Measurements from ENCODE around the gene TDRD15.

Gene TDRD15

DNA sequence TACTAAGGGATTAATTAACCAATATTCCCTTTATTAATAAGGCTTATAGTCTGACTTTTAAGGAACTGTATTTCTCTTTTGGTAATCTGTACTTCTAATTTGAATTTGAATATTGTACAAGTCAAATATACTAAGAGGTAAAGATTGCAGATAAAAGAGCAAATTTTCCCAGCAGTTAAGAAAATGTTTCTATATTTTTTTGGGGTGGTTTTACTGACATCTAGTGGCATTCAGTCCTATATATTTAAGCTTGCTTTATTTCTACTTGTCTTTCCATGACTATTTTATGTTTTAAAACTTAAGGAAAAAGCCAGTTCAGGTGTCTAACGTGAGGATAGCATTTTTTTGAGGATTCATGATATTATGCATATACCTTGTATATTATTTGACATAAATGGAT lies 41.6 kb downstream of the TDRD15 start:
- in situ Hi-C loops (cut with HindIII; ENCODE audit: low pct_ligation_motif_present, low sequenced_read_pairs), result no loop called here
- no peak overlapping the region for H3K4me3 ChIP-seq (ENCODE audit: low read depth, low read length)
- no peak overlapping the region for H3K27ac ChIP-seq
- H3K36me3 ChIP-seq (replicated peaks), result no peaks in the 10 kb centered on the region
- TF ChIP-seq, protein P1, sequence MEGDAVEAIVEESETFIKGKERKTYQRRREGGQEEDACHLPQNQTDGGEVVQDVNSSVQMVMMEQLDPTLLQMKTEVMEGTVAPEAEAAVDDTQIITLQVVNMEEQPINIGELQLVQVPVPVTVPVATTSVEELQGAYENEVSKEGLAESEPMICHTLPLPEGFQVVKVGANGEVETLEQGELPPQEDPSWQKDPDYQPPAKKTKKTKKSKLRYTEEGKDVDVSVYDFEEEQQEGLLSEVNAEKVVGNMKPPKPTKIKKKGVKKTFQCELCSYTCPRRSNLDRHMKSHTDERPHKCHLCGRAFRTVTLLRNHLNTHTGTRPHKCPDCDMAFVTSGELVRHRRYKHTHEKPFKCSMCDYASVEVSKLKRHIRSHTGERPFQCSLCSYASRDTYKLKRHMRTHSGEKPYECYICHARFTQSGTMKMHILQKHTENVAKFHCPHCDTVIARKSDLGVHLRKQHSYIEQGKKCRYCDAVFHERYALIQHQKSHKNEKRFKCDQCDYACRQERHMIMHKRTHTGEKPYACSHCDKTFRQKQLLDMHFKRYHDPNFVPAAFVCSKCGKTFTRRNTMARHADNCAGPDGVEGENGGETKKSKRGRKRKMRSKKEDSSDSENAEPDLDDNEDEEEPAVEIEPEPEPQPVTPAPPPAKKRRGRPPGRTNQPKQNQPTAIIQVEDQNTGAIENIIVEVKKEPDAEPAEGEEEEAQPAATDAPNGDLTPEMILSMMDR (IDR thresholded peaks at IDR 0.05; ENCODE audit: low read depth, low read length, missing control alignments), result no peak
- H3K27me3 ChIP-seq (replicated peaks), result no peaks in the 10 kb centered on the region
- DNase-seq, result no peak

DNA sequence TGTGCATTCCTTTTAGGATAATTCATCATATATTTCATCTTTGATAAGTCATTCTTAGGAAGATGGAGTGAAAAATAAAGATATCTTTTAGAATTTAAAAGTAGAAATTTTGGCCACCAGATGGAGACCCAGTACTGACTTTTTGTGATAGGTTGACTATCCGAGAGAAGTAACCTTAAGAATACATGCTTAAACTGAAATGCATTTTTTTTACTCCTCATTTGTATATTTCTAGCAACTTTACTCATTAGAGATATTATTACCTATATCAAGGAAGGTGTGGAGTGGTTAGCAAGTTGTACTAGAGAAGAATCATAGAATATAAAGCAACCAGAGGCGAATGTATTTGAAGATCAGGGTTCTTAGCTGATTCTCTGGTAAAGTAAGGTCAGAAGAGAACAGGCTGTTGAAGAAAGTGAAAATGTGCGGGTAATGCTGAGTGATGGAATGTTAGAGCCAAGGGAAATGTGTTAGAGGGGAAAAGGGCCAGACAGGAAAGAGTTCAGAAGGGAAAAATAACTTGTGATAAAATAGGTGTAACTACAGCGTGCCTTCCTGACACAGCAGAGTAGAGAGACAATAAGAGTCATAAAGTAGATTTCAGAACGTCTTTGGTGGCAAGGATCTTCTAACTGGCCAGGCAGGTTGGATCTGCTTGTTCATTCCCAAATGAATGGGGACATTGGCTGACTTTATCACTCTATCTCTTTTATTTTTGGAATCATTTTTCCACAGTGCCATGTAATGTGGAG lies 52.3 kb downstream of the TDRD15 start:
- no peaks in the 10 kb centered on the region for H3K27me3 ChIP-seq (replicated peaks)
- H3K36me3 ChIP-seq (replicated peaks), result no peaks in the 10 kb centered on the region
- no peak overlapping the region for H3K4me3 ChIP-seq (ENCODE audit: low read depth, low read length)
- TF ChIP-seq, protein P1 (IDR thresholded peaks at IDR 0.05; ENCODE audit: low read depth, low read length, missing control alignments), result no peak
- no peak overlapping the region for H3K27ac ChIP-seq
- in situ Hi-C loops (cut with HindIII; ENCODE audit: low pct_ligation_motif_present, low sequenced_read_pairs), result no loop called here
- DNase-seq, result no peak

DNA sequence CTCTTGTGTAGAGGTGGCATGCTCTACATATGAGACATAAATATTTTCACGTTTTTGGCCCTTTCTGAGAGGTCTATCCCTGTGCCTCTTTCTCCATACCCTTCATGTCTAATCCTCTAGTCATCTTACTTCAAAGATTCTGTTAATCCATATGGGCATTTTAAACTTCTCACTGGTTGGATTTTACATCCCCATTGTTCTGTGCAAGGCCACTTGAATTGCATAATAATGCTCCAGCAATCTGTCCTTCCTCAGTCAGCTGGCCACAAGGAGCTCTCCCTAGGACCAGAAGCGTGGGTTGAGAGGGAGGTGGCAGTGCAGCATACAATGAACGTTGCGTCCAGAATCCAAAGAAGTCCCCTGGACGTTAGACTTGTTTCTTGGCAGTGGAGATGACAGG lies 58.2 kb downstream of the TDRD15 start:
- Histone ChIP-seq H3K4me3 (ENCODE audit: low read depth, low read length) (no peak overlapping the region), H3K27ac (no peak overlapping the region)
- in situ Hi-C loops (cut with HindIII; ENCODE audit: low pct_ligation_motif_present, low sequenced_read_pairs), result no loop called here

DNA sequence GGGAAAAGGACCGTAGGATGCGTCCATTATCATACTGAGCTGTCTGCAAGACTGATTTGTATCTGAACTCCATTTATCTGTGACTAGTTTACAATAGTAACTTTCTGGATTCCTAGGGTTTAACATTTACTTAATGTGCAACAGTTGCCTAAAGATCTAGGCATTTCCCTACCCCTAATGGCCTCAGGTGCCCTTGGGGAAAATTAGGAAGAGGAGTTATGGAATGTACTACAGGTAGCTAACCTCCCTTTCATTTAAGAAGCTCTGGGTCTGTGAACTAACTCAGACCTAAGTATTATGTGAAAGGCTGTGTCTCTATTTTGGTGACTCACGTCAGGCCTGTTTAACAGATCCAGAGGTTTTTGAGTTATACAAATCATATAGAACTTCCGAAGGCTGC lies 59.5 kb downstream of the TDRD15 start:
- Histone ChIP-seq H3K4me3 (ENCODE audit: low read depth, low read length) (no peak overlapping the region), H3K27me3 (replicated peaks) (no peaks in the 10 kb centered on the region), H3K36me3 (replicated peaks) (no peaks in the 10 kb centered on the region), H3K27ac (no peak overlapping the region)
- no peak for DNase-seq
- in situ Hi-C loops (cut with HindIII; ENCODE audit: low pct_ligation_motif_present, low sequenced_read_pairs), result no loop called here
- TF ChIP-seq, protein P1 (IDR thresholded peaks at IDR 0.05; ENCODE audit: low read depth, low read length, missing control alignments), result no peak

More for the DNA sequence above, 58.2 kb downstream of the TDRD15 start:
- Histone ChIP-seq H3K27me3 (replicated peaks) (no peaks in the 10 kb centered on the region), H3K36me3 (replicated peaks) (no peaks in the 10 kb centered on the region)
- no peak for DNase-seq
- TF ChIP-seq, protein P1 (IDR thresholded peaks at IDR 0.05; ENCODE audit: low read depth, low read length, missing control alignments), result no peak

DNA sequence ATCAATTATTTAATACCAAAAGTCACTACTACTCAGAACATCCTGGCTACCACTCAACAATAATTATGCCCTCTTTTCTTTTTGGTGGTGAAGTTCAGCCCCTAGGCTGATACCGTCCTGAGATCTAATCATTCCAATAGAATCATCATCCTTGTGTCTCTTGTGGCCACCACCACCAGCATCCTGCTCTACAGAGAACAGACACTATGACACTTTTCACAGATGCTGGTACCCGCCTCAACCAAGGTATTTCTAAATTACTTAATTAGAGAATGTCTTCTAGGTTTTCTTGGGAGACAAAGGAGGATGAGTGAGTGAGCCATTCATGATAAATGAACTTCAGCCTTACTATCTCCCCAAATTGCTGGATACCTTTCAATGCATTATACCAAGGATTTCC lies 60.0 kb downstream of the TDRD15 start:
- Histone ChIP-seq H3K4me3 (ENCODE audit: low read depth, low read length) (no peak overlapping the region), H3K27ac (no peak overlapping the region), H3K27me3 (replicated peaks) (no peaks in the 10 kb centered on the region), H3K36me3 (replicated peaks) (no peaks in the 10 kb centered on the region)
- DNase-seq, result no peak
- in situ Hi-C loops (cut with HindIII; ENCODE audit: low pct_ligation_motif_present, low sequenced_read_pairs), result no loop called here
- TF ChIP-seq, protein P1 (IDR thresholded peaks at IDR 0.05; ENCODE audit: low read depth, low read length, missing control alignments), result no peak

DNA sequence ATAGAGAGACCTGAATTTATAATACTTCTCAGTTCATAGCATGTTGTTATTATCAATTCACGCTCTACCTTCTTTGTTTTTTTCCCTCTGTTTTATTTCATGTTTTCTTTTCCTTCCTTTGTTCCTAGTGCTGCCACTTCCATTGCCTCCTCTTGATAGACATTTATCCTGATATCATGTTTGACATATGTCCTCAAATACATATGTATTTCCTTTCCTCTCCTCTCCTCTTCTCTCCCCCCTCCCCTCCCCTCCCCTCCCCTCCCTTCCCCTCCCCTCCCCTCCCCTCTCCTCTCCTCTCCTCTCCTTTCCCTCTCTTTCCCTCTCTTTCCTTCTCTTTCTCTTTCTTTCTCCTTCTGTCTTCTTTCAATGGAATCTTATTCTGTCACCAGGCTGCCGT lies 67.8 kb downstream of the TDRD15 start:
- TF ChIP-seq, protein P1 (IDR thresholded peaks at IDR 0.05; ENCODE audit: low read depth, low read length, missing control alignments), result no peak
- no peaks in the 10 kb centered on the region for H3K36me3 ChIP-seq (replicated peaks)
- DNase-seq, result no peak
- H3K4me3 ChIP-seq (ENCODE audit: low read depth, low read length), result no peak overlapping the region
- H3K27ac ChIP-seq, result no peak overlapping the region
- no peaks in the 10 kb centered on the region for H3K27me3 ChIP-seq (replicated peaks)
- in situ Hi-C loops (cut with HindIII; ENCODE audit: low pct_ligation_motif_present, low sequenced_read_pairs), result no loop called here

Measured in brain microvascular endothelial cell (primary cell).